ENCODE results near the gene RPTOR. TPM values are rescaled to one million over a fixed set of nuclear protein-coding genes. Genes with fewer than 3 reads are reported as not detected.

The RPTOR gene
- total RNA-seq, 1 experiment from 2014 or later, result 25.1 TPM

GRCh38 chr17:80592243-80592642, 47.6 kb downstream of the RPTOR start:
- Histone ChIP-seq H2BK20ac (ENCODE audit: low read depth, low read length, poor library complexity, severe bottlenecking) (no peak overlapping the region), H3K56ac (ENCODE audit: insufficient read length, low read depth, low read length) (no peak overlapping the region), H2BK15ac (ENCODE audit: low read depth, low read length) (no peak overlapping the region), H3K79me2 (ENCODE audit: insufficient read depth, low read length) (peaks cover 13% of the 10 kb centered on the region; the same call in 1 of the 2 replicates), H3K79me1 (ENCODE audit: insufficient read depth, low read depth, low read length, poor library complexity, severe bottlenecking) (peaks cover 7% of the 10 kb centered on the region), H3K23me2 (ENCODE audit: insufficient read length, low read depth, low read length, poor library complexity, severe bottlenecking) (no peaks in the 10 kb centered on the region), H3K23ac (ENCODE audit: insufficient read length, low read depth, low read length) (no peak overlapping the region), H4K91ac (ENCODE audit: insufficient read length, low read depth, low read length) (no peak overlapping the region), H2BK5ac (ENCODE audit: insufficient read length, low read length) (no peak overlapping the region), H3T11ph (ENCODE audit: low read length) (no peak overlapping the region), H3K9ac (ENCODE audit: extremely low read depth, insufficient read length, low read length) (no peak overlapping the region), H4K5ac (ENCODE audit: insufficient read length, low read depth, low read length) (no peak overlapping the region), H3K27ac (ENCODE audit: insufficient read length, low read depth, low read length) (no peak overlapping the region), H3K4ac (ENCODE audit: low read depth, low read length) (no peak overlapping the region), H2BK120ac (ENCODE audit: low read depth, low read length, poor library complexity, severe bottlenecking) (no peak overlapping the region), H3K4me1 (ENCODE audit: insufficient read depth, low read length) (no peaks in the 10 kb centered on the region), H4K8ac (replicated peaks; ENCODE audit: insufficient read length, low read depth, low read length) (no peak overlapping the region), H2AK5ac (ENCODE audit: insufficient read length, low read length) (no peak overlapping the region), H3K4me2 (ENCODE audit: insufficient read depth, insufficient read length, low read length) (no peak overlapping the region), H3K14ac (ENCODE audit: insufficient read depth, low read length) (no peak overlapping the region), H3K27me3 (ENCODE audit: insufficient read depth, low read length) (no peaks in the 10 kb centered on the region), H2AFZ (ENCODE audit: low read length) (no peak overlapping the region), H3K18ac (ENCODE audit: insufficient read length, low read depth, low read length) (no peak overlapping the region), H3K9me3 (ENCODE audit: control insufficient read depth, low read depth, low read length) (no peaks in the 10 kb centered on the region), H2BK12ac (ENCODE audit: insufficient read length, low read depth, low read length) (no peak overlapping the region), H4K20me1 (ENCODE audit: control insufficient read depth, insufficient read depth, insufficient read length) (no peaks in the 10 kb centered on the region)
- Mint-ChIP-seq H3K9me3 (no peaks in the 10 kb centered on the region), H3K4me3 (no peak overlapping the region), H3K27me3 (ENCODE audit: low read depth) (no peaks in the 10 kb centered on the region; the same call in 1 of the 2 replicates), H3K36me3 (ENCODE audit: insufficient read depth in 1 of 3, low read depth in 3 of 3) (no peaks in the 10 kb centered on the region), H3K27ac (peak overlapping the region in 1 of 3 experiments; percentile 23; a peak in 4 of 7 replicates), H3K4me1 (peaks cover 11 to 24% of the 10 kb centered on the region in 2 experiments; a peak in 3 of 4 replicates)
- DNase-seq, result no peak
- no CpG with 5 or more reads among the region's 5 CpGs for WGBS (ENCODE audit: extremely low coverage, insufficient read length, low lambda C conversion rate)
- TF ChIP-seq CTCF (conservative IDR thresholded peaks at IDR 0.05), result no peak

Measured in H9 (cell line).